OCI-LY3 (cell line): ENCODE measurements around the gene SYT6.

ENCODE experiments used
- H2AFZ ChIP-seq: fragments of 200-600, 300-600 bp; shearing (Covaris generic); 2 replicates; pipeline ENCODE4 v1.6.0; 2014; ENCODE audit warnings: antibody characterized with exemption, low read depth, low read length
- H3K27ac ChIP-seq: fragments of 200-600, 300-600 bp; sonication (generic); 2 replicates; pipeline ENCODE4 v1.5.1; 2014; ENCODE audit warnings: mild to moderate bottlenecking, low read length, moderate library complexity, mixed read lengths
- H3K27me3 ChIP-seq: fragments of 200-600, 300-600 bp; sonication (generic); 2 replicates; pipeline ENCODE4 v1.6.1; 2014; ENCODE audit warnings: low read depth, low read length, mixed read lengths
- H3K36me3 ChIP-seq: fragments of 200-600, 300-600 bp; sonication (generic); replicated peaks from 2 replicates; pipeline ENCODE3; 2014; ENCODE audit warnings: low read depth, low read length, mixed read lengths
- H3K4me1 ChIP-seq: fragments of 300-600, 200-600 bp; sonication (generic); 2 replicates; pipeline ENCODE4 v1.6.1; 2014; ENCODE audit warnings: low read length, mixed read lengths
- H3K4me2 ChIP-seq: fragments of 200-600, 300-600 bp; sonication (generic); 2 replicates; pipeline ENCODE4 v1.6.1; 2014; ENCODE audit warnings: low read length, mixed read lengths
- H3K4me3 ChIP-seq: fragments of 300-600, 200-600 bp; sonication (generic); 2 replicates; pipeline ENCODE4 v1.5.1; 2014; ENCODE audit warnings: antibody characterized with exemption, mild to moderate bottlenecking, low read length, moderate library complexity
- H3K79me2 ChIP-seq: fragments of 300-600, 200-600 bp; shearing (Covaris generic); 2 replicates; pipeline ENCODE4 v1.6.1; 2014; ENCODE audit warnings: mild to moderate bottlenecking, low read length, mixed read lengths
- H3K9ac ChIP-seq: fragments of 300-600, 200-600 bp; shearing (Covaris generic); 2 replicates; pipeline ENCODE4 v1.6.0; 2014; ENCODE audit warnings: mild to moderate bottlenecking, low read length, moderate library complexity
- H3K9me3 ChIP-seq: fragments of 200-600, 300-600 bp; shearing (Covaris generic); 2 replicates; pipeline ENCODE4 v1.6.1; 2014; ENCODE audit warnings: low read length, mixed read lengths; ENCODE audit not compliant: insufficient read depth
- H4K20me1 ChIP-seq: fragments of 200-600, 300-600 bp; sonication (generic); 2 replicates; pipeline ENCODE4 v1.6.1; 2016; ENCODE audit warnings: low read length, mixed read lengths; ENCODE audit not compliant: insufficient read depth
- CTCF ChIP-seq: fragments of 200-600, 300-600 bp; sonication (generic); IDR thresholded peaks from 2 replicates; pipeline ENCODE4 v1.5.1; 2014; ENCODE audit warnings: antibody characterized with exemption, low read length, low read depth
- EZH2phosphoT487 ChIP-seq: fragments of 200-600 bp; shearing (Covaris generic); IDR thresholded peaks from 2 replicates; pipeline ENCODE4 v1.6.1; 2018; ENCODE audit warnings: antibody characterized with exemption, mixed run types, low read depth

SYT6 gene

GRCh38 chr1:114118351-114118990, 35.2 kb downstream of the SYT6 start:
- Histone ChIP-seq H3K4me3 (no peak overlapping the region), H3K9me3 (no peaks in the 10 kb centered on the region), H3K4me1 (no peaks in the 10 kb centered on the region), H4K20me1 (no peaks in the 10 kb centered on the region), H3K9ac (no peak overlapping the region), H3K27me3 (no peaks in the 10 kb centered on the region), H3K36me3 (no peaks in the 10 kb centered on the region), H2AFZ (no peak overlapping the region), H3K27ac (no peak overlapping the region), H3K79me2 (no peaks in the 10 kb centered on the region), H3K4me2 (no peak overlapping the region)
- TF ChIP-seq EZH2phosphoT487 = no peak
- no peak for TF ChIP-seq CTCF

- H2AFZ ChIP-seq = no peak overlapping the region
- no peak for TF ChIP-seq CTCF
- TF ChIP-seq EZH2phosphoT487 = no peak
- no peaks in the 10 kb centered on the region for H3K79me2 ChIP-seq
- H3K36me3 ChIP-seq = no peaks in the 10 kb centered on the region
- H3K9me3 ChIP-seq = no peaks in the 10 kb centered on the region
- no peaks in the 10 kb centered on the region for H3K27me3 ChIP-seq
- no peak overlapping the region for H3K27ac ChIP-seq
- H3K4me2 ChIP-seq = no peak overlapping the region
- no peaks in the 10 kb centered on the region for H4K20me1 ChIP-seq
- H3K9ac ChIP-seq = no peak overlapping the region
- no peaks in the 10 kb centered on the region for H3K4me1 ChIP-seq
- H3K4me3 ChIP-seq = no peak overlapping the region
Measured at GRCh38 chr1:114117654-114118053, 36.0 kb downstream of the SYT6 start.

- no peaks in the 10 kb centered on the region for H3K36me3 ChIP-seq
- H3K27ac ChIP-seq = no peak overlapping the region
- H4K20me1 ChIP-seq = no peaks in the 10 kb centered on the region
- H3K9me3 ChIP-seq = no peaks in the 10 kb centered on the region
- no peak overlapping the region for H3K4me2 ChIP-seq
- H3K27me3 ChIP-seq = no peaks in the 10 kb centered on the region
- no peak for TF ChIP-seq EZH2phosphoT487
- TF ChIP-seq CTCF = no peak
- H3K9ac ChIP-seq = no peak overlapping the region
- H3K4me1 ChIP-seq = no peaks in the 10 kb centered on the region
- no peak overlapping the region for H2AFZ ChIP-seq
- H3K4me3 ChIP-seq = no peak overlapping the region
- no peaks in the 10 kb centered on the region for H3K79me2 ChIP-seq
Measured at GRCh38 chr1:114116086-114116485, 37.6 kb downstream of the SYT6 start.

- Histone ChIP-seq H3K4me1 (no peaks in the 10 kb centered on the region), H4K20me1 (no peaks in the 10 kb centered on the region), H3K79me2 (no peaks in the 10 kb centered on the region), H3K4me3 (no peak overlapping the region), H3K9ac (no peak overlapping the region), H3K27me3 (no peaks in the 10 kb centered on the region), H2AFZ (no peak overlapping the region), H3K9me3 (no peaks in the 10 kb centered on the region), H3K27ac (no peak overlapping the region), H3K4me2 (no peak overlapping the region), H3K36me3 (no peaks in the 10 kb centered on the region)
- TF ChIP-seq CTCF = no peak
- TF ChIP-seq EZH2phosphoT487 = no peak
Measured at GRCh38 chr1:114114185-114115094, 39.2 kb downstream of the SYT6 start.
